Subcutaneous adipose tissue (tissue), 4 donors: ENCODE results near the gene SPHKAP. TPM values are rescaled to one million over a fixed set of nuclear protein-coding genes. Genes with fewer than 3 reads are reported as not detected.

Source experiments
- CTCF ChIP-seq: fragments of 450-650 bp; IDR thresholded peaks from one replicate; pipeline ENCODE4 v1.5.1; 2016; ENCODE audit warnings: low read depth, mild to moderate bottlenecking, control low read depth, antibody characterized with exemption, moderate library complexity
- total RNA-seq, 4 donors: library from RNA; depleted of rRNA; stranded (reverse); fragments of >200 nt; gene quantifications; one replicate each; pipeline ENCODE4 v1.1.0, GENCODE V29; 2016

SPHKAP gene, protein sequence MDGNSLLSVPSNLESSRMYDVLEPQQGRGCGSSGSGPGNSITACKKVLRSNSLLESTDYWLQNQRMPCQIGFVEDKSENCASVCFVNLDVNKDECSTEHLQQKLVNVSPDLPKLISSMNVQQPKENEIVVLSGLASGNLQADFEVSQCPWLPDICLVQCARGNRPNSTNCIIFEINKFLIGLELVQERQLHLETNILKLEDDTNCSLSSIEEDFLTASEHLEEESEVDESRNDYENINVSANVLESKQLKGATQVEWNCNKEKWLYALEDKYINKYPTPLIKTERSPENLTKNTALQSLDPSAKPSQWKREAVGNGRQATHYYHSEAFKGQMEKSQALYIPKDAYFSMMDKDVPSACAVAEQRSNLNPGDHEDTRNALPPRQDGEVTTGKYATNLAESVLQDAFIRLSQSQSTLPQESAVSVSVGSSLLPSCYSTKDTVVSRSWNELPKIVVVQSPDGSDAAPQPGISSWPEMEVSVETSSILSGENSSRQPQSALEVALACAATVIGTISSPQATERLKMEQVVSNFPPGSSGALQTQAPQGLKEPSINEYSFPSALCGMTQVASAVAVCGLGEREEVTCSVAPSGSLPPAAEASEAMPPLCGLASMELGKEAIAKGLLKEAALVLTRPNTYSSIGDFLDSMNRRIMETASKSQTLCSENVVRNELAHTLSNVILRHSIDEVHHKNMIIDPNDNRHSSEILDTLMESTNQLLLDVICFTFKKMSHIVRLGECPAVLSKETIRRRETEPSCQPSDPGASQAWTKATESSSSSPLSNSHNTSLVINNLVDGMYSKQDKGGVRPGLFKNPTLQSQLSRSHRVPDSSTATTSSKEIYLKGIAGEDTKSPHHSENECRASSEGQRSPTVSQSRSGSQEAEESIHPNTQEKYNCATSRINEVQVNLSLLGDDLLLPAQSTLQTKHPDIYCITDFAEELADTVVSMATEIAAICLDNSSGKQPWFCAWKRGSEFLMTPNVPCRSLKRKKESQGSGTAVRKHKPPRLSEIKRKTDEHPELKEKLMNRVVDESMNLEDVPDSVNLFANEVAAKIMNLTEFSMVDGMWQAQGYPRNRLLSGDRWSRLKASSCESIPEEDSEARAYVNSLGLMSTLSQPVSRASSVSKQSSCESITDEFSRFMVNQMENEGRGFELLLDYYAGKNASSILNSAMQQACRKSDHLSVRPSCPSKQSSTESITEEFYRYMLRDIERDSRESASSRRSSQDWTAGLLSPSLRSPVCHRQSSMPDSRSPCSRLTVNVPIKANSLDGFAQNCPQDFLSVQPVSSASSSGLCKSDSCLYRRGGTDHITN (N-terminal part only)
- not detected for total RNA-seq

GRCh38 chr2:228181098-228182019 is at the start of gene SPHKAP:
Gene SPHKAP (minus strand): TSS chr2:228181687. CDS start chr2:228181598, 89 bp downstream.
- TF ChIP-seq CTCF: no peak

DNA sequence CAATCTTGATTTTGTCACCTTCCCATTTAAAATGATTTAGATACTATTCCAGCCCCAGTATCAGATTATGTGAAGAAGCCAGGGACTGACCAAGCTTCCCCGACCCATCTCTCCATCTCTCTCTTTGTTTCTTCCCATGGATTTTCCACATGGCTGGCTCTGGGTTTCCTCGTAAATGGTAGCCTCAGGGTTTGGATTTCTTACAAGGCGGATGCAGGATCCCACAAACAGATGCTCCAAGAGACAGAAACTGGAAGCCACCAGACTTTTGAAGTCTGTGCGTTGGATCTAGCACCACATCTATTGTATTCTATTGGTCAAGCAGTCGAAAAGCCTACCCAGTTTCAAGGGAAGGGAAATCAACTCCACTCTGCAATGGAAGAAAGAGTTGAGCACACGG is 46.0 kb upstream of the SPHKAP start:
- no peak for TF ChIP-seq CTCF

DNA sequence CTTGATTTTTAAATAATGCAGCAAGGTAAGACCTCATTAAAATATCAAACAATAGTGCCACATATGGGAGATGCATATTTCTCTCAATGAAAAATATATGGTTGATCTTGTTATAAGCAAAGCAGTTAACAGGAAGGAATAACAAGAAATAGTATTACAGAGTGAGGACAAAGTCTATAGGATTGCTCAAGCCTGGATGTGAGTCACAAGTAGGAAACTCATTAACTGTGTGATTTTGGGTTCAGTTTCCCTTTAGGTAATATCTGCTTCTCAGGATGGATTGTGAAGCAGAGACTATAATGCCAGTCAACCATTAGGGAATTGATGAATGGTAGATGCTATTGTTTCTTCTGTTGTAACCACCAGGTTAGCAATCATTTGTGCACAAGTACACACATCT is 42.9 kb upstream of the SPHKAP start:
- TF ChIP-seq CTCF: no peak

DNA sequence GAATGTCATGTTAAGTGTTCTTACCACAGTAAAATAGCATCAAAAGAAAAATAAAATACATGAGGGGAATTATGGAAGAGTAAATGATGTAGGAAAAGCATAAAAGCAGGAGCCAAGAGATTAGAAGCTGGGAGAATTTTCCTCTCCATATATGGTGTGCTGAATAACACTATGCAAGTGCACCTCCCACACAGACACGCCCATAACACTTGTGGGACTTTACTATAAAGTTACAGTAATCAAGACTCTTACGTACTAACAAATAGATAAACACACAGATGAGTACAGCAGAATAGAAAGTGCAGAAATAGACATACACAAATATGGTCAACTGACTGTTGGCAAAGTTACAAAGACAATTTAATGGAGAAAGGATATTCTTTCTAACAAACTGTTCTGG is 16.0 kb upstream of the SPHKAP start:
- no peak for TF ChIP-seq CTCF

DNA sequence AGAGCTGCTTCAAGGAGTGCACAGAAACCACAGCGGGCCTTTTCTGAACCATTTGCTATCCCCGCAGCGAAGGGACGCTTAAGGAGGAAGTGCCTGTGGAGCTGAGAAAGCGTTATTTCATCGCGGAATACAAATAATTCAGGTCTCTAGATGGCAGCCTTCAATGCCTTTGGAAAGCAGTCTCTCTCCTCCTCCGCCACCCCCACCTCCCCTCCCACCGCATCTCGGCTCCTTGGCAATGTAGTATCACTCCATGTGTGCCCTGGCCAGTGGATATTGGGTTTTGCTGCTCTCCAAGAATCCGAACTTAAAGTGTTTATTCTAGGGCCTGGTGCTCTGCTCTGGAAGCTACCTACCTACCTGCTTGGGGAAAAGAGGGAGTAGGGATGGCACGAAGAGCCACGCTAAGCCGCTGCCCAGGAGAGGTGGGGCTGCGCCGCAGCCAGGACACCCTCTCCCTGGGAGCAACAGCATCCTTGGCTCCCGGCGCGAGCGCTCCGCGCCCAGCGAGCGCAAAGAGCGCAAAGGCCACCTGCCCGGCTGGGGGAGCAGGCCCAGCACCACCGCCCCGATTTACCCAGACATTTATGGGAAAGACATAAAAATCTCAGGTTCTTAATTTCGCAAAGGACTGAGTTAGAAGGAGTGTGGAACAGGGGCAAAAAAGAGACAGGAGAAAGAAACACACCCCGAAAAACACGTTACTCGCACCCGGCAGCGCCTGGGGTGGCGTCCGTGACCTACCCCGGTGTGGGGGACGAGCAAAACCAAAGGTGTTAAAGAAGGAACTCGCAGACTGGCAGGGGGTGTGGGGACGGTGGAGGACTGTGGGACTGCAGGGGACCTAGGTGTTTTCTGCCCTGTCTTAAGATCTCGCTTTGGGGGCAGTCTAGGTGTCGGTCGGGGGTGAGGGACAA is 1.0 kb downstream of the SPHKAP start:
- TF ChIP-seq CTCF: no peak

DNA sequence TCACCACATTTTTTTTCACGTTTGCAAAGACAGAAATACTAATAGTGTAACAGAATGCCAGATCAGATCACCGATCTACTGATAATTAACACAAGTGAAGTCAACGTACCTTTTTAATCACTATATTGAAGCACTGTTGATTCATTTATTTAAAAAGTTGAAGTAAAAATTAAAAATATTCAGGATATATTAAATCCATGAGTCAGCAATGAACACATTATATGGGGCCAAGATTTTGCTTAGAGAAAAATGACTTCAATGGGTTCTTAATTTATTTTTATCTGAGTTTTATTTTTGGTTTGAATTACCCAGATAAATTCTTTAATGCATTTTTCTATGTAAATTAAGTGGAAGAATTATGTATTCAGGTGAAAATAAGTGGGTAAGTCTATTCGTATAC is 14.2 kb downstream of the SPHKAP start:
- TF ChIP-seq CTCF: no peak
